SIG-M5 treated with dmso at 0.1 percent for 504 hours (cell line): ENCODE results near the gene KIAA0232.
A peak's percentile ranks its signal among the peaks of the same experiment; 100 is the strongest.
"Not testable (repeated sequence)": the region's sequence is repeated elsewhere in the genome, so short reads cannot be mapped to it uniquely, and the experiment has no call there.

Experiments used
- DNase-seq: peaks from one replicate; lab custom pipeline; 2025; ENCODE audit not compliant: unreplicated experiment; lab: John Stamatoyannopoulos, UW

The KIAA0232 gene

GRCh38 chr4:6803246-6803645 is 20.7 kb downstream of the KIAA0232 start:
- no peak for DNase-seq

GRCh38 chr4:6804082-6804752 is 21.7 kb downstream of the KIAA0232 start:
- no peak for DNase-seq

- peak; percentile 13 for DNase-seq
These were observed 24.5 kb downstream of the KIAA0232 start for GRCh38 chr4:6806924-6807626.

GRCh38 chr4:6808259-6808658 is 25.7 kb downstream of the KIAA0232 start:
- DNase-seq: no peak

GRCh38 chr4:6811165-6811564 is 28.6 kb downstream of the KIAA0232 start:
- no peak for DNase-seq

GRCh38 chr4:6812766-6813165 is 30.2 kb downstream of the KIAA0232 start:
- no peak for DNase-seq

GRCh38 chr4:6813725-6814124 is 31.2 kb downstream of the KIAA0232 start:
- no peak for DNase-seq

GRCh38 chr4:6815029-6815836 is 32.7 kb downstream of the KIAA0232 start:
- no peak for DNase-seq

GRCh38 chr4:6819295-6819694 is 36.8 kb downstream of the KIAA0232 start:
- no peak for DNase-seq

- DNase-seq: no peak
These were observed 38.2 kb downstream of the KIAA0232 start for GRCh38 chr4:6820695-6821094.

- DNase-seq: no peak
These were observed 41.5 kb downstream of the KIAA0232 start for GRCh38 chr4:6824071-6824470.

GRCh38 chr4:6824772-6825402 is 42.4 kb downstream of the KIAA0232 start:
- no peak for DNase-seq

GRCh38 chr4:6825403-6825802 is 42.9 kb downstream of the KIAA0232 start:
- DNase-seq: no peak

GRCh38 chr4:6826781-6827508 is 44.4 kb downstream of the KIAA0232 start:
- no peak for DNase-seq

- DNase-seq: no peak
These were observed 46.6 kb downstream of the KIAA0232 start for GRCh38 chr4:6829086-6829485.

GRCh38 chr4:6834867-6835266 is 52.3 kb downstream of the KIAA0232 start:
- no peak for DNase-seq

- not testable (repeated sequence) for DNase-seq
These were observed 53.1 kb downstream of the KIAA0232 start for GRCh38 chr4:6835616-6836015.

- DNase-seq: not testable (repeated sequence)
These were observed 54.6 kb downstream of the KIAA0232 start for GRCh38 chr4:6837106-6837505.

- DNase-seq: no peak
These were observed 57.1 kb downstream of the KIAA0232 start for GRCh38 chr4:6839579-6839978.

GRCh38 chr4:6840062-6840976 is 57.8 kb downstream of the KIAA0232 start:
- no peak for DNase-seq
